ENCODE results near the gene PDE11A. TPM values are rescaled to one million over a fixed set of nuclear protein-coding genes. Genes with fewer than 3 reads are reported as not detected.

The PDE11A gene
- total RNA-seq, 6 experiments from 2014 or later, result 1.2 to 9.4 (median 6.3) TPM

- peak in 2 of 4 donors; percentile 16 for ATAC-seq
- intact Hi-C loops (cut with DNase I), result no loop called here
- no peaks in the 10 kb centered on the region for H3K9me3 ChIP-seq
- H3K4me3 ChIP-seq, result no peak overlapping the region
- H3K27ac ChIP-seq, result no peak overlapping the region
- 0% methylated on average over 1 of the region's 1 CpG for WGBS (ENCODE audit: insufficient coverage, low coverage, low lambda C conversion rate, missing lambda C conversion rate)
- H3K4me1 ChIP-seq, result peaks cover 0 to 7% (median 2%) of the 10 kb centered on the region in 4 donors
- DNase-seq, result no peak
- no peak for TF ChIP-seq POLR2A (IDR thresholded peaks at IDR 0.05)
- TF ChIP-seq, protein P1, sequence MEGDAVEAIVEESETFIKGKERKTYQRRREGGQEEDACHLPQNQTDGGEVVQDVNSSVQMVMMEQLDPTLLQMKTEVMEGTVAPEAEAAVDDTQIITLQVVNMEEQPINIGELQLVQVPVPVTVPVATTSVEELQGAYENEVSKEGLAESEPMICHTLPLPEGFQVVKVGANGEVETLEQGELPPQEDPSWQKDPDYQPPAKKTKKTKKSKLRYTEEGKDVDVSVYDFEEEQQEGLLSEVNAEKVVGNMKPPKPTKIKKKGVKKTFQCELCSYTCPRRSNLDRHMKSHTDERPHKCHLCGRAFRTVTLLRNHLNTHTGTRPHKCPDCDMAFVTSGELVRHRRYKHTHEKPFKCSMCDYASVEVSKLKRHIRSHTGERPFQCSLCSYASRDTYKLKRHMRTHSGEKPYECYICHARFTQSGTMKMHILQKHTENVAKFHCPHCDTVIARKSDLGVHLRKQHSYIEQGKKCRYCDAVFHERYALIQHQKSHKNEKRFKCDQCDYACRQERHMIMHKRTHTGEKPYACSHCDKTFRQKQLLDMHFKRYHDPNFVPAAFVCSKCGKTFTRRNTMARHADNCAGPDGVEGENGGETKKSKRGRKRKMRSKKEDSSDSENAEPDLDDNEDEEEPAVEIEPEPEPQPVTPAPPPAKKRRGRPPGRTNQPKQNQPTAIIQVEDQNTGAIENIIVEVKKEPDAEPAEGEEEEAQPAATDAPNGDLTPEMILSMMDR (IDR thresholded peaks at IDR 0.05), result peak; percentile 48 to 70 (median 66)
- H3K36me3 ChIP-seq, result no peaks in the 10 kb centered on the region
- no peaks in the 10 kb centered on the region for H3K27me3 ChIP-seq
Observed at GRCh38 chr2:178109813-178110212, 37.2 kb upstream of the PDE11A start.

- 69% methylated on average over 11 of the region's 21 CpGs for WGBS (ENCODE audit: insufficient coverage, low coverage, low lambda C conversion rate, missing lambda C conversion rate)
- Histone ChIP-seq H3K9me3 (no peaks in the 10 kb centered on the region), H3K27ac (no peak overlapping the region), H3K27me3 (no peaks in the 10 kb centered on the region), H3K4me1 (peaks cover 0 to 3% (median 0%) of the 10 kb centered on the region in 4 donors), H3K36me3 (no peaks in the 10 kb centered on the region), H3K4me3 (no peak overlapping the region)
- ATAC-seq (no peak), DNase-seq (no peak)
- intact Hi-C loops (cut with DNase I), result no loop called here
- TF ChIP-seq, protein P1 (IDR thresholded peaks at IDR 0.05), result no peak
- no peak for TF ChIP-seq POLR2A (IDR thresholded peaks at IDR 0.05)
Observed at GRCh38 chr2:178108176-178108575, 35.6 kb upstream of the PDE11A start.

- WGBS (ENCODE audit: insufficient coverage, low coverage, low lambda C conversion rate, missing lambda C conversion rate), result 47% methylated on average over 2 of the region's 2 CpGs
- Histone ChIP-seq H3K4me1 (no peaks in the 10 kb centered on the region), H3K36me3 (no peaks in the 10 kb centered on the region), H3K9me3 (no peaks in the 10 kb centered on the region), H3K4me3 (no peak overlapping the region), H3K27ac (no peak overlapping the region), H3K27me3 (no peaks in the 10 kb centered on the region)
- no peak for TF ChIP-seq POLR2A (IDR thresholded peaks at IDR 0.05)
- TF ChIP-seq, protein P1 (IDR thresholded peaks at IDR 0.05), result no peak
- ATAC-seq (no peak), DNase-seq (no peak)
- intact Hi-C loops (cut with DNase I), result no loop called here
Observed at GRCh38 chr2:178106053-178106452, 33.5 kb upstream of the PDE11A start.

GRCh38 chr2:178105566-178105965 is 33.0 kb upstream of the PDE11A start:
- H3K9me3 ChIP-seq, result no peaks in the 10 kb centered on the region
- no peak overlapping the region for H3K4me3 ChIP-seq
- DNase-seq (no peak), ATAC-seq (no peak)
- no peaks in the 10 kb centered on the region for H3K4me1 ChIP-seq
- no peaks in the 10 kb centered on the region for H3K36me3 ChIP-seq
- WGBS (ENCODE audit: insufficient coverage, low coverage, low lambda C conversion rate, missing lambda C conversion rate), result 55% methylated on average over 2 of the region's 2 CpGs
- H3K27ac ChIP-seq, result no peak overlapping the region
- no peaks in the 10 kb centered on the region for H3K27me3 ChIP-seq
- TF ChIP-seq, protein P1 (IDR thresholded peaks at IDR 0.05), result no peak
- no peak for TF ChIP-seq POLR2A (IDR thresholded peaks at IDR 0.05)
- intact Hi-C loops (cut with DNase I), result no loop called here
